ENCODE results near the gene FBXO27. TPM values are rescaled to one million over a fixed set of nuclear protein-coding genes. Genes with fewer than 3 reads are reported as not detected.
"Not testable (repeated sequence)": the region's sequence is repeated elsewhere in the genome, so short reads cannot be mapped to it uniquely, and the experiment has no call there.

FBXO27 gene, protein sequence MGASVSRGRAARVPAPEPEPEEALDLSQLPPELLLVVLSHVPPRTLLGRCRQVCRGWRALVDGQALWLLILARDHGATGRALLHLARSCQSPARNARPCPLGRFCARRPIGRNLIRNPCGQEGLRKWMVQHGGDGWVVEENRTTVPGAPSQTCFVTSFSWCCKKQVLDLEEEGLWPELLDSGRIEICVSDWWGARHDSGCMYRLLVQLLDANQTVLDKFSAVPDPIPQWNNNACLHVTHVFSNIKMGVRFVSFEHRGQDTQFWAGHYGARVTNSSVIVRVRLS
- 1 to 10 TPM in 1 of 2 experiments, under 1 TPM in 1; 0.82 to 1.4 TPM for total RNA-seq

DNA sequence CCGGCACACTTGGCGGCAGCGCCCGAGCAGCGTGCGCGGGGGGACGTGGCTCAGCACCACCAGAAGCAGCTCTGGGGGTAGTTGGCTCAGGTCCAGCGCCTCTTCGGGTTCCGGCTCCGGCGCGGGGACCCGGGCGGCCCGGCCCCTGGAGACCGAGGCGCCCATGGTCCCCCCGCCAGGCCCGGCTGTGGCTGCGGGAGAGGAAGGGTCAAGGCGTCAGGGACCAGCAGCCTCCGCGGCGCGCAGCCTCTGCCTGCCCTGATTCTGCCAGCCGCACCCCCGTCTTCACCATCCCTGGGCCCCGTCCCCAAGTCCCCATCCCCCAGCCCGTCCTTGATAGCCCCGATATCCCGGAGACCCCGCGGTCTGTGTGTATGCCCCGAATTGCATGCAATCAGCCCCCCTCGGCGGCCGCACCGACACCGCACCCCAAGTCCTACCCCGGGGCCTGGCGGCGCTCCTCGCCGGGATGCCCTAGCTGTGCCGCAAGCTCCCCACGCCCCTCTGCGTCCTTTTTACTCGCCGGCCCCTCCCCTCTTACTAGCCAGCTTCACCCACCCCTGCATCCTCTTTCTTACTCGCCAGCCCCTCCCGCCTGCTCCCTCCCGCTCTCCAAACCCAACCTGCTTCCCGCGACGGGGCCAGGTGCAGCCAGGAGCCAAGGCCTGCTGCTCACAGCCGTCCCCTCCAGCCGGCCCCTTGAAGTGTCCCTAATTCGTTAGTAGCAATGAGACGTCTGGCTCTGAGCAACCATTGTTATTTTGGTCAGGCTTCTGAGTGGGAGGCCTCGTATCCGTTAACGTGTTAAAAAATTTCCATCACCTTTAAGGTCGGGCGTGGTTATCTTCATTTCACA, at the start of gene FBXO27:
Gene FBXO27, minus strand, starts transcription at position 487 of the 856 bp plus-strand sequence. Its CDS starts 322 bp downstream, at position 165.
- CTCF ChIA-PET = interaction anchor here (0.6 to 1.9 kb wide), 2 partner anchors 20 to 42 kb away, joined by 5 to 7 read pairs; no protein-coding TSS in a partner anchor
- POLR2A ChIA-PET = no interaction called here

DNA sequence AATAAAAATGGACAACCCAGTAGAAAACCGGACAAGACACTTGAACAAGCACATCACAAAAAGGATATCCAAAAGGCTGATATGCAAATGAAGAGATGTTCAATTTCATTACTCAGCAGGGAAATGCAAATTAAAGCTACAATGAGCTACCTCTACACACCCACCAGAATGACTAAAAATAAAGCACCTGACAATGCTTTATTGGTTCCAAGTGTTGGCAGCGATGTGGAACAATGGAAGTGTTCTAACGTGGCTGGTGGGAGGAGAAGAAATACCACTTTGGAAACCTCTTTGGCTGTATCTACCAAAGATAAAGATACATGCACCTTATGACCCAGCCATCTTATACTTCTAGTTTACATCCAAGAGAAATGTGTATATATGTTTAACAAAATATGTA, 48.1 kb upstream of the FBXO27 start:
- CTCF ChIA-PET = interaction anchor here (1.2 kb wide), 1 partner anchor 29 kb away, joined by 3 read pairs; no protein-coding TSS in a partner anchor

DNA sequence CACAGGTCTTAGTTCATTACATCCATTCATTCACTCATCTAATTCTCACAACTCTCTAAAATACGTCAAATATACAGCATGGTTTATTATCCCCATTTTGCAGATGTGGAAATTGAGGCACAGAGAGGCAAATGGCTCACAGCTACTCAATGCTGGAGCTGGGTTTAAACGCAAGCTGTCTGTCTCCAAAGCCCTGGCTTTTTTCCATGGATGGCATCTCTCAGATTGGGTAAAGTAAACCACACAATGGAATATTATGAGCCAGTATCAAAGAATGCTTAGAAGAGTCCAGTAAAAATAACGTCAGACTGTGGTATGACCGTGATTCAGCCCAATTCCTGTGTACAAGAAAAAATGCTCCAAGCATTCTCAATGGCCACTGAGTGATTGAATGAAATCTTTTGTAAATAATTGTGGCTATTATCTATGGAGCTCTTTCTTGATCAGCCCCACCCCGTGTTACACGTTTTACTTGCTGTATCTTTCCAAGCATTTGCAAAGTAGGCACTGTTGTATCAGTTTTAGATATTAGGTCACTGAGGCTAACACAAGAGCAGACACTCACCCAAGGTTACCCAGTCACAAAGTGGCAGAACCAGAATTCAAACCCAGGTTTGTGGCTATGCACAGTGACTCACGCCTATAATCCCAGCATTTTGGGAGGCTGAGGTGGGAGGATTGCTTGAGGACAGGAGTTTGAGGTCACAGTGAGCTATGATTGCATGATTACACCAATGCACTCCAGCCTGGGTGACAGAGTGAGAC, 46.3 kb upstream of the FBXO27 start:
- CTCF ChIA-PET = no interaction called here

More for the DNA sequence above, 48.1 kb upstream of the FBXO27 start:
- POLR2A ChIA-PET = no interaction called here

DNA sequence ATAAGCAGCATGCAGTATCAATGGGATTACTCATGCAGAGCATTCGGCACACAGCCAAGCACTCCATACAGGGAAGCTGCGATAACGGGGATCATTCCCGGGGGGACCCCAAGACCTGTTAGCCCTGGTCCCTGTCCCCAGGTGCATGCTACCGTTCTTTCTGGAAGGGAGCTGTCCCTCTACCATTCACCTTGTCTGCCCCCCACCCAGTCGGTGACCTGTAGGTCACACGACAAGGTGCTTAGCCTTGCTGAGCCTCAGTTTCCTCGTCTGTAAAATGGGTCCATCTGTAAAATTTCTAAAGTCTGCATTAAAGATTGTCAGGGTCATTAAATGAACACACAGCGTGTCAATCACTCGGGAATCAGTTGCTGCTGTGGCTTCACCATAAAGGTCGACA, 45.0 kb upstream of the FBXO27 start:
- ChIA-PET CTCF (no interaction called here), POLR2A (no interaction called here)

More for the DNA sequence above, 46.3 kb upstream of the FBXO27 start:
- POLR2A ChIA-PET = no interaction called here

DNA sequence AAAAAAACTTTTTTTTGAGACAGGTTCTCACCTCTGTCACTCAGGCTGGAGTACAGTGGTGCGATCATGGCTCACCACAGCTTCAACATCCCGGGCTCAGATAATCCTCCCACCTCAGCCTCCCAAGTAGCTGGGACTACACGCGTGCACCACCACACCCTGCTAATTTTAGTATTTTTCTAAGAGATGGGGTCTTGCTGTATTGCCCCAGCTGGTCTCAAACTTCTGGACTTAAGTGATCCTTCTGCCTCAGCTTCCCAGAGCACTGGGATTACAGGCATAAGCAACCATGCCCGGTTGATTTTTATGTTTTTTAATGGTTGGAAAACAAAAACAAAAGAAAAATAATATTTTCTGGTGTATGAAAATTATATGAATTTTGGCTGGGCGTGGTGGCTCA, 42.6 kb upstream of the FBXO27 start:
- ChIA-PET CTCF (interaction anchor here (0.7 kb wide), 1 partner anchor 43 kb away, joined by 5 read pairs; the partner anchor contains the start of gene FBXO27), POLR2A (no interaction called here)

DNA sequence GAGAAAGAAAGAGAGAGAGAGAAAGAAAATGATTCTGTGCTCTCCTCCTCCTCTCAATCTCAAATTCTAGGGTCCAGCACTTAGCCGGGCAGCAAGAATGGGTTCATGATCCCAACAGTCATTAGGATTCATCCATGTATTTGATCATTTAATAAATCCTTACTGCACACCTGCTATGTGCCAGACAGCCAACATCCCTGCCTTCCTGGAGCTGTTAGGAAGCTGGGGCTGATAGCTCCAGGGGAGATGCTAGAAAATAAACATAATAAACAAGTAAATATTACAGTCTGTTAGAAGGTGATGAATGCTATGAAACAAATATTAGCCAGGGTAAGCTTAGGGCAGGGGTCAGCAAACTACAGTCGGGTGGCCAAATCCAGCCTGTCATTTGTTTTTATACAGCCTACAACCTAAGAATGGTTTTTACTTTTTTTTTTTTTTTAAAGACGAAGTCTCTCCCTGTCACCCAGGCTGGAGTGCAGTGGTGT, 41.9 kb upstream of the FBXO27 start:
- ChIA-PET CTCF (interaction anchor here (0.6 to 0.7 kb wide), 2 partner anchors 42 to 425 kb away, joined by 3 to 5 read pairs; partner anchors contain the start of genes DLL3 and FBXO27), POLR2A (no interaction called here)

DNA sequence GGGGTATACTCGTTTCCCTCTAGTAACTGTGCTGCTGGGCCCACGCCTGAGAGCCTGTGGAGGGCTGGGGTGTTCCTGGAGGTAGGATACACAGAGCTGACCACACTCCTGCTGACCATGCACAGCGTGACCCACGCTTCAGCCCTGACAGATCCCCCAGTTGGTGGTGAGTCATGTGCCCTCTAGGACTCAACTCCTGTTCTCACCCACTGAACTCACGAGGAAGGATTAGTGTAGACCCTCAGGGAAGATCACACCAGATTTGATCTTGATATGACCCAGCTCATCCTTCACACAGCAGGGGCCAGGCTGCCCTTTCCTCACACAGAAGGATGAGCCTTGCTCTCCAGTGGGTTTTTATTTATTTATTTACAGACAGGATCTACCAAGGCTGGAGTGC, 38.5 kb upstream of the FBXO27 start:
- ChIA-PET POLR2A (no interaction called here), CTCF (no interaction called here)

DNA sequence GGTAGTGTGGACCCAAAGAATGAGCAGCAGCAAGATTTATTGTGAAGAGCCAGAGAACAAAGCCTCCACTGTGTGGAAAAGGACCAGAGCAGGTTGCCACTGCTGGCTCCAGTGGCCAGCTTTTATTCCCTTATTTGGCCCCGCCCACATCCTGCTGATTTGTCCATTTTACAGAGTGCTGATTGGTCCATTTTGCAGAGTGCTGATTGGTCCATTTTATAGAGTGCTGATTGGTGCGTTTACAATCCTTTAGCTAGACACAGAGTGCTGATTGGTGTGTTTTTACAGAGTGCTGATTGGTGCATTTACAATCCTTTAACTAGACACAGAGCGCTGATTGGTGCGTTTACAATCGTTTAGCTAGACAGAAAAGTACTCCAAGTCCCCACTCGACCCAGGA, 35.9 kb upstream of the FBXO27 start:
- CTCF ChIA-PET, POLR2A ChIA-PET: not testable (repeated sequence)

DNA sequence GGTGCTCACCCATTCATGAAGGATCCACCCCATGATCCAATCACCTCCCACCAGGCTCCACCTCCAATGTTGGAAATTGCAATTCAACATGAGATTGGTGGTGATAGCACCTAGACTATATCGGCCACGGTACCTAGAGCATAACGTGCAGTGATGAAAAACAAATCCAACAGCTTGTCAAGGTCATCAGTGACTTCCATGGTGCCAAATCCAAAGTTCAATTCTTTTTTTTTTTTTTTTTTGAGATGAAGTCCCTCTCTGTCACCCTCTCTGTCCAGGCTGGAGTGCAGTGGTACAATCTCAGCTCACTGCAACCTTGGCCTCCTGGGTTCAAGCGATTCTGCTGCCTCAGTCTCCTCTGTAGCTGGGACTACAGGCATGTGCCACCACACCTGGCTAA, 34.8 kb upstream of the FBXO27 start:
- CTCF ChIA-PET = interaction anchor here (0.6 kb wide), 1 partner anchor 150 kb away, joined by 3 read pairs; no protein-coding TSS in a partner anchor
- POLR2A ChIA-PET = no interaction called here

DNA sequence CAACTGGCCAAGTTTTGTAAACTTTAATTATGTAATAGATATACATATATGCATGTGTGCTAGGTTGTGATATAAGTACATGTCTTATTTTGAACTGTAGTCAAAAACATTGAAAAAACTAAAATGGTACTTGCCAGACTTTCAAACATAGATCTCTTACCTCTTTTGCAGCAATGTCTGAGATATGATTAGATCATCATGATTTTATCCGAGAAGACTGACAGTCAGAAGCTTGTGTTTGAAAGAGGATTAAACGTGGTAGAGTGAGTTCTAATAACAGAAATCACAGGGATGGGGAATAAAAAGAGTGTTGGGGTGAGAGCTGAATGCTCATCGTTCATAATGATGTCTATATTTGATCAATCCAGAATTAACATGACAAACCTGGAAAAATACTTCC, 33.6 kb upstream of the FBXO27 start:
- POLR2A ChIA-PET = no interaction called here
- CTCF ChIA-PET = no interaction called here

DNA sequence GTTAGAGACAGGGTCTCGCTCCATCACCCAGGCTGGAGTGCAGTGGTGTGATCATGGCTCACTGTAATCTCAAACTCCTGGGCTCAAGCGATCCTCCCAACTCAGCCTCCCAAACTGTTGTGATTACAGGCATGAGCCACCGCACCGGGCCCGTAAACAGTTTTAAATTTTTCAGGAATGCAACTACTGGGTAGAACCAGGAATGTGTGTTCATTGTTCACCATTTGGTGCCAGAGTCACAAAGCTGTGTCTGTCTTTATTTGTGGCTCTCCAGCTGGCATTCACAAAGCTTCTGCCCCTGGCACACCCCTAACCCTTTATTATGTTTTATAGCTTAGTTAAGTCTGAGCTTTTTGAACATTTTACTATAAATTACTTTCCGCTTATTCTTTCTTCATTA, 32.1 kb upstream of the FBXO27 start:
- ChIA-PET POLR2A (no interaction called here), CTCF (no interaction called here)

DNA sequence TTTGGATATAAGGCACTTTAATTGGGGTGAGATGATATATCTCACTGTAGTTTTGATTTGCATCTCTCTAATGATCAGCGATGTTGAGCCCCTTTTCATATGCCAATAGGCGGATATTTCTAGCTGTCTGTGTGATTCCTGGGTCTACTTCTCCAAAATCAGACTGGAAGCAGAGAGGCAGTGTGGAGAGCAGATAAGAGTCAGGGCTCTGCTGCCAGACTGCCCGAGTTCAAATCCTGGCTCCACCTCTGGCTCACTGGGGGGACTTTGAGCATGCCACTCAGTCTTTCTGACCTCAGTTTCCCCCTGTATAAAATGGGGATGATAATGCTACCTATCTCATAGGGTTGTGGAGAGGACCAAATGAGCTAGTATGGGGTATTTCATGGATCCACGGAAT, 27.8 kb upstream of the FBXO27 start:
- CTCF ChIA-PET = no interaction called here
- POLR2A ChIA-PET = no interaction called here

DNA sequence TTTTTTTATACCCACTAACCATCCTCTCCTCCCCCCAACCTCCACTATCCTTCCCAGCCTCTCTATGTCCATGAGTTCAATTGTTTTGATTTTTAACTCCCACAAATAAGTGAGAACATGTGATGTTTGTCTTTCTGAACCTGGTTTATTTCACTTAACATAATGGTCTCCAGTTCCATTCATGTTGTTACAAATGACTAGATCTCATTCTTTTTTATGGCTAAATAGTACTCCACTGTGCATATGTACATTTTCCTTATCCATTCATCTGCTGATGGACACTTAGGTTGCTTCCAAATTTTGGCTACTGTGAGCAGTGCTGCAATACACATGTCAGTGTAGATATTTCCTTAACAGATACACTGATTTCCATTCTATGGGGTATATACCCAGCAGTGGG, 27.0 kb upstream of the FBXO27 start:
- POLR2A ChIA-PET = no interaction called here
- CTCF ChIA-PET = no interaction called here

DNA sequence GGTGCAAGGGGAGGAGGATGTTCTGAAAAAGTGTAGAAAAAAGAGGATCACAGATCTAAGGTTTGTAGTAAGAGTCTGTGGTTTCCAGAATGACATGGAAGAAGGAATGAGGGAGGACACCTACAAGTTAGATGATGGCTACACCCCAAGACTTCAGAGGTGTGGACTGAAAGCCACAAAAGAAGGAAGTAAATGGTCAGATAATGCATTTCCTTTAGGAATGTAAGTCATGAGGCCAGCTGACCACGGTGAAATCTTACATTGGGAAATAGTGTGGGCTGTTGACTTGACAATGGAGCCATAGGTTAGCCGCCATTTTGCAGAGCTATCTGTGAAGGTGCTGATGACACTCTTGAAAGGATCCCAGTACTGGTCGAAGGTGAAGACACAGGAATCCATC, 25.3 kb upstream of the FBXO27 start:
- POLR2A ChIA-PET = no interaction called here
- CTCF ChIA-PET = interaction anchor here (0.7 kb wide), 1 partner anchor 203 kb away, joined by 3 read pairs; no protein-coding TSS in a partner anchor

DNA sequence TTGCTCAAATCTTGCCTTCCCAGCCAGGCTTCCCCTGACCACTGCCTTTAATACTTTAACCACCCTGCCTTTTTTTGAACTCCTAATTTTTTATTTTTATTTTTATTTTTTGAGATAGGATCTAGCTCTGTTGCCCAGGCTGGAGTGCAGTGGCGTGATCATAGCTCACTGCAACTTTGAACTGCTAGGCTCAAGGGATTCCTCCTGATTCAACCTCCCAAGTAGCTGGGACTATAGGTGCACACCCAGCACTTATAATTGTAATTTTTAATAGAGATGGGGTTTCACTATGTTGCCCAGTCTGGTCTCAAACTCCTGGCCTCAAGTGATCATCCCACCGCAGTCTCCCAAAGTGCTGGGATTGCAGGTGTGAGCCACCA, 21.7 kb upstream of the FBXO27 start:
- POLR2A ChIA-PET = no interaction called here
- CTCF ChIA-PET = interaction anchor here (0.6 kb wide), 1 partner anchor 1071 kb away, joined by 3 read pairs; no protein-coding TSS in a partner anchor

DNA sequence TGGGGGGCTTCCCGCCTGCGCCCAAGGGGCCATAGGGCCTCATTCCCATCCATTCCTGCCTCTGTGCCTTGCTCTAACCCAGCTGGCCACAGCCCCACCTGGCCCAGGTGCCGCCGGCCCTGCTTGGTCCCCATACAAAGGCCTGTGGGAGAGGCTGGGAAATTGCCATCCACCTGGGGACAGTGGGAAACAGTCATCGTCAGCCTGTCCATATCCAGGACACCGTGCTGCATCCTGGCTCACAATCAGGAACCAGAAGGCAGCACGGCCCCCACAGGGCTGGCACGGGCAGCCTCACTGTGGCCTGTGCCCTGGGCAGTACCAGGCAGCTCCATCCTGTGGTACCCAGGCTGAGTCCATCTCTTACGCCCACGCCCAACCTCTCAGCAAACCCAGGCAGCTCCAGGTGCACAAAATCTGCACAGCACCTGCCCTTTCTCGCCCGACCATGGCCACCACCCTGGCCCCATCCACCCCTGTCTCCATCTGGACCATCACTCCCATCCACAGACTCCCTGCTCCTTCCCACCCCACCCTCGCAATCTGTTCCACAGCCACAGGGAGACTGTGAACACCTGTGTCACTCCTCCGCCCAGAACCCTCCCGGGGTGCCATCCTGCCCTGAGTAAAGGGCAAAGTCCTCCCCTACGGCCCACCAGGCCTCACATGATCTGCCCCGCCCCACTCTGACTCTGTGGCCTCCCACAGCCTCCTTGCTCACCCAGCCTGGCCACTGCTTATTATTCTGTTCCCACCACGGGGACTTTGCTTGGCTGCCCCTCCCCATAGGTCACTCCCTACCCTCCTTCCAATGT, 21.1 kb upstream of the FBXO27 start:
- ChIA-PET CTCF (interaction anchor here (0.6 kb wide), 1 partner anchor 1070 kb away, joined by 3 read pairs; no protein-coding TSS in a partner anchor), POLR2A (no interaction called here)

DNA sequence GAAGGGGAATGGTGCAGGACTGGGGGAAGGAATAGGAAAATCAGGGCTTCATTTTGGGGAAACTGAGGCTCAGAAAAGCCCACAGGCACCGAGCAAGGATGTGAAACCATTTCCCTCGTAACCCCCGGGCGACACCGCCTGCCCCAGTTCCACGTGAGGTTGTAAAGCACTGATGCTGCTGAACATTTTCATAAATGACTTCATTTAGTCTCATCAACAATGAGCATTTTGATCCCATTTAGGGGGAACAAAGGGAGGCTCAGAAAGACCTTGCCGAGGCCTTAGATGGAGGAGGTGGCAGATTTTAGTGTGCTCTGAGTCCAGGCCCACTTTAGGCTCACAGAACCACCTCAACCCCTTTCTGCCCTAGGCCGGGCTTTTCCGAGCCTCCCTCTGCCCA, 20.5 kb upstream of the FBXO27 start:
- ChIA-PET POLR2A (no interaction called here), CTCF (interaction anchor here (0.7 to 2.2 kb wide), 9 partner anchors 13 to 91 kb away, joined by 3 to 8 read pairs (median 3); partner anchors contain the start of gene FBXO27)

DNA sequence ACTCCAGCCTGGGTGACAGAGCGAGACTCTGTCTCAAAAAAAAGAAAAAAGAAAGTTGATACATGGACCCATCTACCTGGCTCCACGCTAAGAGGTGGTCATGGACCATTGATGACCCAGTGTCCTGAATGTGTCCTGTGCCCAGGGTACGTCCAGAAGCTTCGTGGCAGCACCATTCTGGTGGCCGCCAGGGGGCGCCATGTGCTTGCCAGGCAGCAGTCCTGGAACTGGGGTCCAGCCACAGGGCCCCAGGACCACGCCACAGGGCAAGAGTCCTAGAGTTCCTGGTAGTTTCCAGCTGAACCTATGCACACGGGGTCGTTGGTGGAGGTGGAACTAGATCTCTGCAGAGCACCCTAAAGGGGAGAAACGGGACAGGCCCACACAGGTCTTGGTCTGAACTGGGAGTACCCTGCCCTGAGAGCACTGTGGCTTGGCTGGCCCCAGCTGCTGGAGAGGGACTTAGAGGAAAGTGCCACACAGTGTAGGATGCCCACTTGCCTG, 19.9 kb upstream of the FBXO27 start:
- POLR2A ChIA-PET = no interaction called here
- CTCF ChIA-PET = interaction anchor here (0.6 to 2.2 kb wide), 12 partner anchors 13 to 927 kb away, joined by 3 to 8 read pairs (median 3); partner anchors contain the start of gene FBXO27

DNA sequence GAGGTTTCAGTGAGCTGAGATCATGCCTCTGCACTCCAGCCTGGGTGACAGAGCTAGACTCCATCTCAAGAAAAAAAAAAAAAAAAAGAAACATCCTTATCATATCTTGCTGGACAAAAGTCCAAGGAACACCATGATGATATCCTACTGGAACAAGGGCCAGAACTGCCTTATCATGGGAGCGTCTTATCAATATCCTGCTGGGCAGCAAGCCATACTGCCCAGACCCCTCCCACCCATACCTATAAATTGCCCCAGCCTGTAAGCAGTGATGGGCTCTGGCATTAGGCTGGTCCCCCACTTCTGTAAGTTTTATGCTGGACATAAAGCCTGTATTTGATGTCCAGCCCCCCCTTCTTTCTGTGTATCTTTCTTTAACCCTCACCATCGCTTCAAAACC, 14.7 kb upstream of the FBXO27 start:
- ChIA-PET CTCF (interaction anchor here (0.6 kb wide), 1 partner anchor 702 kb away, joined by 6 read pairs; no protein-coding TSS in a partner anchor), POLR2A (no interaction called here)

Data from activated CD8-positive, alpha-beta memory T cell treated with anti-CD3 and anti-CD28 coated beads for 36 hours (primary cell).